ENCODE results near the gene PODXL. TPM values are rescaled to one million over a fixed set of nuclear protein-coding genes. Genes with fewer than 3 reads are reported as not detected.

The PODXL gene
- total RNA-seq, 1 experiment from 2014 or later, result 37.5 TPM

- Histone ChIP-seq H3K9me3 (ENCODE audit: control insufficient read depth in 1 of 2, insufficient read depth in 1 of 2, low read depth in 1 of 2, low read length in 2 of 2) (no peaks in the 10 kb centered on the region), H3K9ac (ENCODE audit: low read length) (no peak overlapping the region), H4K20me1 (ENCODE audit: insufficient read depth) (no peaks in the 10 kb centered on the region), H3K9me2 (ENCODE audit: insufficient read depth) (no peaks in the 10 kb centered on the region), H3K4me2 (ENCODE audit: low read length) (no peak overlapping the region), H3K36me3 (ENCODE audit: control insufficient read depth in 1 of 2, insufficient read depth in 2 of 2, low read length in 2 of 2) (no peaks in the 10 kb centered on the region), H3K27me3 (ENCODE audit: insufficient read depth, low read length) (no peaks in the 10 kb centered on the region), H3K4me3 (replicated peaks in 1 of 2; ENCODE audit: low read depth in 1 of 2, low read length in 2 of 2) (no peak overlapping the region), H3K79me2 (ENCODE audit: insufficient read depth, low read length) (no peaks in the 10 kb centered on the region), H2AFZ (ENCODE audit: low read depth, low read length, poor library complexity, severe bottlenecking) (no peak overlapping the region), H3K4me1 (ENCODE audit: control insufficient read depth in 1 of 2, insufficient read depth in 2 of 2, low read length in 2 of 2) (no peaks in the 10 kb centered on the region), H3K27ac (ENCODE audit: low read depth, low read length) (no peak overlapping the region)
- DNase-seq (ENCODE audit: low read depth, low spot score), result no peak
- ChIA-PET RAD21 (ENCODE audit: low non-redundant PET in 1 of 2, low total read pairs in 2 of 2, uncharacterized antibody in 2 of 2, unreplicated experiment in 2 of 2) (no interaction called here), CTCF (no interaction called here), POLR2A (no interaction called here)
- no TSS peak for BruUV-seq (replicated peaks)
- no peak for ATAC-seq
- intact Hi-C loops (cut with micrococcal nuclease), result no loop called here
- TF ChIP-seq JUND (IDR thresholded peaks at IDR 0.05) (no peak), EZH2 (IDR thresholded peaks at IDR 0.05) (no peak), RAD21 (IDR thresholded peaks at IDR 0.05; ENCODE audit: low read depth) (no peak), ATF3 (IDR thresholded peaks at IDR 0.05) (no peak), CEBPB (IDR thresholded peaks at IDR 0.05; ENCODE audit: low read depth) (no peak), ELF1 (IDR thresholded peaks at IDR 0.05; ENCODE audit: borderline replicate concordance, low read depth) (no peak)
These were observed 39.3 kb upstream of the PODXL start for GRCh38 chr7:131595699-131596098.

GRCh38 chr7:131591687-131592319, 35.4 kb upstream of the PODXL start:
- POLR2A ChIA-PET, result no interaction called here
- Histone ChIP-seq H3K4me1 (ENCODE audit: control insufficient read depth in 1 of 2, insufficient read depth in 2 of 2, low read length in 2 of 2) (no peaks in the 10 kb centered on the region), H3K9ac (ENCODE audit: low read length) (no peak overlapping the region), H3K79me2 (ENCODE audit: insufficient read depth, low read length) (no peaks in the 10 kb centered on the region), H4K20me1 (ENCODE audit: insufficient read depth) (no peaks in the 10 kb centered on the region), H3K9me2 (ENCODE audit: insufficient read depth) (no peaks in the 10 kb centered on the region), H3K36me3 (ENCODE audit: control insufficient read depth in 1 of 2, insufficient read depth in 2 of 2, low read length in 2 of 2) (no peaks in the 10 kb centered on the region), H3K9me3 (ENCODE audit: control insufficient read depth in 1 of 2, insufficient read depth in 1 of 2, low read depth in 1 of 2, low read length in 2 of 2) (no peaks in the 10 kb centered on the region), H3K27ac (ENCODE audit: low read depth, low read length) (no peak overlapping the region), H3K27me3 (ENCODE audit: insufficient read depth, low read length) (no peaks in the 10 kb centered on the region), H3K4me3 (replicated peaks in 1 of 2; ENCODE audit: low read depth in 1 of 2, low read length in 2 of 2) (no peak overlapping the region), H3K4me2 (ENCODE audit: low read length) (no peak overlapping the region), H2AFZ (ENCODE audit: low read depth, low read length, poor library complexity, severe bottlenecking) (no peak overlapping the region)
- BruUV-seq (replicated peaks), result no TSS peak
- DNase-seq (ENCODE audit: low read depth, low spot score), result no peak
- CTCF ChIA-PET, result no interaction called here
- intact Hi-C loops (cut with micrococcal nuclease), result no loop called here
- TF ChIP-seq CEBPB (IDR thresholded peaks at IDR 0.05; ENCODE audit: low read depth) (no peak), EZH2 (IDR thresholded peaks at IDR 0.05) (no peak), REST (IDR thresholded peaks at IDR 0.05; ENCODE audit: low read depth) (peak; percentile 53), SIN3A (IDR thresholded peaks at IDR 0.05; ENCODE audit: low read depth) (no peak), POLR2A (IDR thresholded peaks at IDR 0.05; ENCODE audit: borderline replicate concordance, extremely low read depth, insufficient read depth, insufficient read length) (no peak), EGR1 (IDR thresholded peaks at IDR 0.05; ENCODE audit: low read depth) (no peak), YY1 (IDR thresholded peaks at IDR 0.05; ENCODE audit: extremely low read depth, insufficient replicate concordance, low read depth, low read length) (no peak)
- RAD21 ChIA-PET (ENCODE audit: low non-redundant PET in 1 of 2, low total read pairs in 2 of 2, uncharacterized antibody in 2 of 2, unreplicated experiment in 2 of 2), result no interaction called here
- ATAC-seq, result no peak

Data from HCT116 (cell line).